NCI-H345 treated with DMSO at 0.1 percent for 48 hours (cell line): ENCODE measurements around the gene ANKRD6.
A peak's percentile ranks its signal among the peaks of the same experiment; 100 is the strongest.

Source experiments
- DNase-seq: peaks from one replicate; lab custom pipeline; 2025; ENCODE audit not compliant: unreplicated experiment; lab: John Stamatoyannopoulos, UW

ANKRD6 gene

DNA sequence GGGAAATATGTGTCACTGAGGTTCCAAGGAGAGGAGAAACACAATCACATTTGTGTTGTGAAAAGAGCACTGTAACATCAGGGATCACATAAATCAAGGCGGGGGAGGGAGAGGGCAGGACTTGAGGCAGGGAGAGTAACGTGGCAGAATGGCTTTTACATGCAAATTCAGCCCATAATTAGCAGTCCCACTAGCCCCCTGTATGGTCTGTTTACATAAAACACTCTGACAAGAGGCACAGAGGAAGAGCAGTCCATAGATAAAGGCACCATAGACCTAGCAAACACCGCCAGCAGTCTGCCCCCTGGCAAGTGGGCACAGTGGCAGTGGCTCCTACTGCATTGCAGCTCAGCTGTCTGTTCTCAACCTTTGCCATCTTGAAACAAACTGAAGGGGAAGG lies 122.9 kb downstream of the ANKRD6 start:
- peak; percentile 22 for DNase-seq

DNA sequence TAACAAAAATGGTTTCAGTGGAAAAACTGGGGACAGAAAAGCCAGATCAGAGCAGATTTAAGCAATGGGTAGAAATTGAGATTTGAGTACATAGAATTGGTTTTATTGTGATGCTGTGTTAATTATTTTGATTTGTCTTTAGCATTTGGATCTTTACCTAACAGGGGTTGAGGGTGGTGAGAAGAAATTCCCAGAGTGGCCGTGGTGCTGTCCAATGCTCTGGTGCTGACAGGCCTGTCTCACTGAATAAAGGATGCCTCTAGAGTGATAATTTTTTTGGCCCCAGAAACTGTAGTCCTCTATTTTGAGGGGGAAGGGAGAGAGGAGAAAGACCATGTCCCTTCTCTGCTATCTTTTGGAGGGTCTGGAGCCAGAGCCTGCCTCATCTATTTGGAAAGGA lies 126.5 kb downstream of the ANKRD6 start:
- no peak for DNase-seq

GRCh38 chr6:89562093-89562973 lies 129.4 kb downstream of the ANKRD6 start:
- DNase-seq, result no peak

GRCh38 chr6:89563866-89564265 lies 130.9 kb downstream of the ANKRD6 start:
- no peak for DNase-seq

GRCh38 chr6:89564752-89565427 lies 131.9 kb downstream of the ANKRD6 start:
- DNase-seq, result no peak

DNA sequence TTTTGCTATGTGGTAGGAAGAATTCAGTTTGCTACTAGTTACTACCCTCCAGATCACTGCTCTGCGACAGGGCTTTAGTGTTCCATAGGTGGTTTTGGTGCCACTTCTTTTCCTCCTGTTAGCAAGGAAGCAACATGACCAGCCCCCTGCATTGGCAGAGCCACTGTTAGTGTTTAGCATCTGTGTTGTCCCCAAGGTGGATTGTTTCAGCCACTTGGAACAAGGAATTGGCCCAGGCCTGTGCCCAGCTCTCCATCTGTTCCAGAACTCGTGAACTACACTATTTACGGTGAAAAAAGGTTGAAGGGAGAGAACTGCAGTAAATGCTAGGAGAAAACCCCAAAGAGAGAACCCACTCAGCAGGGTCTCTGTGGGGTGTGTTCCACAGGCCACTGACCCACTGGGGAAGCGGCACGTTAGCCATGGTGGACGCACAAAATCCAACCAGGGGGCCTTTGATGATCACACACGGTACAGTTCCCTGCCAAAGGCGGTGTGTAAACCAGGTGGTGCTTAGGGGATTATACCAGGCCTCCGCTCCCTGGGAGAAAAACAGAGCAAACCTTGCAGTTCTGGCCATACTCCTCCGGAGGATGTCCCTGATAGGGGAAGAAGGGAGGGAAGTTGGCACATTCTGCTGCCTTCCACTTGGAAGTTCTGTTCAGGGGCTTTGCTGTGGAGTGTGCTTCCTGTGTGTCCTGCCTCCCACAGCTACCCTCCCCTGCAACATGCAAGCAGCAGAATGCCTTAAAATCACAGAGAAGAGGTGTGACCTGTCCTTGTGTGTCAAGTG lies 133.3 kb downstream of the ANKRD6 start:
- no peak for DNase-seq

DNA sequence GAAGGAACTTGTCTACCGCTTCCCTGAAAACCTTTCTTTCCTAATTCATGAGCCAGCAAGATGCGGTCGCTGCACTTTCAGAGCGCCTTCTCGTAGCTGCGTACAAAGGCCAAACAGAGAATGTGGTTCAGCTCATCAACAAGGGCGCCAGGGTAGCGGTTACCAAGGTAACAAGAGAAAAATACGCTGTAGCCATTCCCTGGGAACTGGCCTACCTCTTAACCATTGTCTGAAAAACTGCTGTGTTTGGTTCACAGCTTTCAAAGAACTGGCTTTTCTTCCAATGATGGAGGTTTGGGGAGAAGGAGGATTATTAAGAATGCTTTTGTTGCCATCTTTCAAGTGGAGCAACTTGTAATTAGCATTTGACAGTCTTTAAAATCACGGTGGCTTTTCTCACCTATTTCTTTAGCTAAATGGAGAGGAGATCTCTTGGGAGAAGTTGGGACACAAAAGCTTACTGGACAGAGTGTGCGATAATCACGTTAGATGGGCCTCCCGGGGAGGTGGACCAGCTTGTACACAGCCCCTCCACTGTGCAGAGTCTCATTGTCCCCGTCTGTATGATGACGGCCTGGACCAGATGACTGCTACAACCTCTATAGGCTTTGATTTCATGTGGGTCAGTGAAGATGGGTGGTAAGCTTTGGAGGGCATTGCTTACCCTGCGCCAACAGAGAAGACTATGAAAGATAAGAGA lies 134.1 kb downstream of the ANKRD6 start:
- DNase-seq, result no peak

GRCh38 chr6:89567630-89568390 lies 134.9 kb downstream of the ANKRD6 start:
- no peak for DNase-seq

DNA sequence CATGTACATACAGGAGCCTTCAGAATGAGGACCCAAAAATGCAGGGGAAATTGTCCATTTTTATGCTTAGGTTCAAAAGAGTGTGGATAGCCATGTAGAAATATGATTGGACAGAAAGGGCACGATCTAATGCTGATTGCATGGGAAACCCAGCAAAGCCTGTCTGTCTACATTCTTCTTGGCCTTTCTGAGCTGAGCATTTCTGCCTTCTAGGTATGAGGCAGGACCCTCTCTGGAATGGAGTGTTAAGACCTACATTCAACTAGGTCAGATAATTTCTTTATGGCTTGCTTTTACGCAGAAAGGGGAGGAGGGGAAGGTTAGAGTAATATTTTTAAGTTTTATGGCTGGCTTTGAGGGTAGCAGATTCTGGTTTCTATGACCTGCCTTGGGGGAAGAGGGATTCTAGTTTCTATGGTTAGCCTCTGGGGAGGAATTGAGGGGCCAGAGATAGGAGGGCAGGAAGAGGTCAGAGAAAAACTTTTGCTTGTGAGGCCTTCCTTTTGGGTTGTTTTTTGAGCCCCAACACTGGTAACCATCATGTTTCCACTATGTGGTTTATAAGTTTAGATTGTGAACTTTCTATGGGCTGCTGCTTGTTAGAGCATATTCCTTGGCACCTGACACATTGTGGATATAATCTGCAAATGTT lies 142.1 kb downstream of the ANKRD6 start:
- DNase-seq, result no peak

- no peak for DNase-seq
These were observed 142.6 kb downstream of the ANKRD6 start for GRCh38 chr6:89575562-89575960.

- peak; percentile 27 for DNase-seq
These were observed 148.2 kb downstream of the ANKRD6 start for GRCh38 chr6:89580997-89581666.

GRCh38 chr6:89581689-89582088 lies 148.7 kb downstream of the ANKRD6 start:
- DNase-seq, result peak; percentile 70

- no peak for DNase-seq
These were observed 149.8 kb downstream of the ANKRD6 start for GRCh38 chr6:89582669-89583325.

- no peak for DNase-seq
These were observed 150.6 kb downstream of the ANKRD6 start for GRCh38 chr6:89583559-89583958.

- no peak for DNase-seq
These were observed 151.6 kb downstream of the ANKRD6 start for GRCh38 chr6:89584539-89584938.

- DNase-seq, result no peak
These were observed 152.2 kb downstream of the ANKRD6 start for GRCh38 chr6:89585154-89585553.

GRCh38 chr6:89589297-89590025 lies 156.5 kb downstream of the ANKRD6 start:
- no peak for DNase-seq

DNA sequence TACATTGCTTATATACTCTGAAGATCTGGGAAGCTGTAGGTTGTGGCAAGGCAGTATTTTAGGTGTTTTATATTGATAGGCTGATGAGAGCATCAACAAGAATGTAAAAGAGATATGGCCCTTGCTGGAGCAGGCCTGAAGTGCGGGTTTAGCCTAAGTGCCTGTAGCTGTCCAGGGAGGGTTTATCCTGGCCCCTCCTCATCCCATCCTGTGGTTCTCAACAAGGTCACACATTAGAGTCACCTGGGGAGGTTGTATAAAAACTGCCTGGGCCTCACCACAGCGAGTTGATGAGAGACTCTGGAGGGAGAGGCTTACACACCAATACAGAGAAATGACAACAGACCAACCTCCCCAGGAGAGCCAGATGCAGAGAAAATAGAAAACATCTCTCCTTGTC lies 157.2 kb downstream of the ANKRD6 start:
- no peak for DNase-seq
